ENCODE measurements around the gene RPS14.
A peak's percentile ranks its signal among the peaks of the same experiment; 100 is the strongest.

The RPS14 gene

DNA sequence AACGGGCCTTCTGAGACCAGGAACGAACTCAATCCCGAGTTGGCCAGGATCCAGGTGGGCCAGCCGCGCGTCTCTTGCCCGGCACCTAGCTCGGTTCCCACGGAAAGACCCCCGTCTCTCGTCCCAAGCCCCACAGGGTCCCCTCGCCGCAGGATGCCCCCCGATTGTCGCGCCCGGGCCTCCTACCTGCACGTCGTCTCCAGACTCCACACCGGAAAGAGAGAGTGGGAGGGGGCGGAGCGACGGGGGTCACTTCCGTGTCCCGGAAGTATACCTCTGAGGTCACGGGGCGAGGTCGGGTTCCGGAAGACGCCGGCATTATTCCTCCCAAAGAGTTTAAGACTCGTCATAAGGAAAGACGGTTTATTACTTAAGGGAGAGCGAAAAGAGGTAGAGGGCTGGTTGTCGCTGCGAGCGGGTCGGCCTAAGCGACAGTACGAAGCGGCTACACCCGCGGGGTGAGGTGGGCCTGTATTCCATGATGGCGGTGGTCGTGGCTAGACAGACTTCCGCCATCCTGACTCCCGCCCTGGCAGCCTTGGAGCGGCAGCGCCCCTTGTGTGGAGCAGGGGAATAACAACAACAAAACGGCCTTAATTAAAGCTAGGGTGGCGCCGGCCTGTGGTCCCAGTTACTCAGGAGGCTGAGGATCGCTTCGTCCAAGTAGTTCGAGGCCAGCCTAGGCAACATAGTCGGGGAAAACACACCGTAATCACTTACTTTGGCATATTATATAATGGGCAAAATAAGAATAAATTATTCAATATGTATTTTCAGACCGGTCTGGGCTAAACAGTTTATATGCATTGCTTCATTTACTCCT lies at the start of gene RPS14:
Gene RPS14 (minus strand): TSS at position 223 of the 823 bp plus-strand sequence. CDS start 2,006 bp downstream, outside the sequence.
- peak; percentile 98 for DNase-seq

DNA sequence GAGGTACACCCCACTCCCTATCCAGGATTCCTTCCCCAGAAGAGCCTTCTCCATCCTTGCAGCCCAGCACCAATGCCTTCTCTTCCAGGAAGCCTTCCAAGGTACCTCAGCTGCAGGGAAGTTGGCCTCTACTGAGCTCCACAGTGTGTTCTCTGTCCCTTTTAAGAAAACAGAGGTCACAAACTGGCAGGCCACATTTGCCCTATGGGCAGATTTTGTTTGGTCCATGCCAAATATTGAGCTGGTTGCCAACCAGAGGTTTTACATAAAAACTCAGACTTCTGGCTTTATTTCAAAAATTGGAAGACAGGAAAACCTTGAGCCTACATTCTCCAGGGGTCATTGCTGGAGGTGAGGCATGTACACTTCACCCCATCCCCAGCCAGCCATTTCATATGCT lies 49.4 kb upstream of the RPS14 start:
- no peak for DNase-seq

DNA sequence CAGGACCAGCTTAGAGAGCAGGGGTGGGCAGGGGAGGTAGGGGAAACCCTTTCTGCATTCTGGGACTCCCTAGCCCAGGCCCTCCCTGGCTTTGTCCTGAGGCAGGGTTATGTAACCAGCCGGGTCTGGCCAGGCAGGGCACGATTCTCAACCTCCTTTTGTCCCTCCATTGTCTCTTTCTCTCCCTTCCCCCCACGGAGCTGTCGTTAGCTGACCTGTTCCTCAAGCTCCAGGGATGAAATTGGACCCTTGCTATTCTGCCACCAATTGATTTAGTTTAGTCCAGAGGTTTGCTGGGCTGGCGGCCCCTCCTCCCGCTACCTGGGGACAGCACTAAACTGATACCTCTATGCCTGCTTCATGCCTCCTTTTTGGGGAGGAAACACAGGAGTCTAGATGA lies 49.0 kb upstream of the RPS14 start:
- DNase-seq: no peak

DNA sequence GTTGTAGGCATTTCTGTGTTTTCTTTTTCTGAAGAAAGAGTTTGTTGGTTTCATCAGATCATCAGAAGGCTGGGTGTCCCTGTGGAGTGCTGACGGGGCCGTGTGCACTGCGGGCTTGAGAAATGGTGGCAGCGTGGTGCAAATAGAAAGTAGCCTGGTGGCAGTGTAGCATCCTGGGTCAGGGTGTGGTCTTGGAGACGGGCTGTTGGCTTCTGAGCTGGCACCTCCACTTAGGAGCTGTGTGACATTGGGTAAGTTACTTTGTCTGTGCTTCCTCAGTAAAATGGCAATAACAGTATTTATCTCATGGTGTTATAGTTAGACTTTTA lies 48.4 kb upstream of the RPS14 start:
- DNase-seq: no peak

DNA sequence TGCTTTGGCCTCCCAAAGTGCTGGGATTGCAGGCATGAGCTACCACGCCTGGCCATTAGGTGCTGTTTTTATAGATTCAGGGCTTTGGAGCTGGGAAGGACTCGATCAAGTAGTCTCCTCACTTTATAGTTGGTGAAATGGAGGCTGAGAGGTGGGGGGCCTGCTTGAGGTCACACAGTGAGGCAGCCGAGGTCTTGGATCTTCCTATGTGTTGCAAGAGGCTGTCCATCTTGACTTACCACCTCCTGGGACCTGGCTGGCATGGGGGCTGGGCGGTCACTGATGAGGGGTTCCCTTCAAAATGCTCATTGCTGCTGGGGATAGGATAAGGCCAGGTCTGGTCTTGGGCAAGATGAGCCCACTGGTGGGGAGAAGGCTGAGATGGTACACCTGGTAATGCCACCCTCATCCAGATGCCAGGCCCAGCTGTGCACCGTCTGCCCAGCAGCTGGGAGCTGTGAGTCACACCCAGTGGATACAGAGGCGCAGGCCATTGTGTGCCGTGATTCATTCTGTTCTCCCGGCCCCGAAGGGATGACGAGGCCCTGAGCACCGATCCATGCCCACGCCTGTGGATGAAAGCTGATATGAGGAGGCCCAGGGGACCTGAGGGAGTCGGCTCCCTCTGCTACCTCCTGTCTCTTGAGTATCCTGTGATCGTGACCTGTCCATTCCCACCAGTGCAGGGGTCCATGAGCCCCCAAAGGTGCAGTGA lies 47.9 kb upstream of the RPS14 start:
- peak; percentile 97 for DNase-seq

DNA sequence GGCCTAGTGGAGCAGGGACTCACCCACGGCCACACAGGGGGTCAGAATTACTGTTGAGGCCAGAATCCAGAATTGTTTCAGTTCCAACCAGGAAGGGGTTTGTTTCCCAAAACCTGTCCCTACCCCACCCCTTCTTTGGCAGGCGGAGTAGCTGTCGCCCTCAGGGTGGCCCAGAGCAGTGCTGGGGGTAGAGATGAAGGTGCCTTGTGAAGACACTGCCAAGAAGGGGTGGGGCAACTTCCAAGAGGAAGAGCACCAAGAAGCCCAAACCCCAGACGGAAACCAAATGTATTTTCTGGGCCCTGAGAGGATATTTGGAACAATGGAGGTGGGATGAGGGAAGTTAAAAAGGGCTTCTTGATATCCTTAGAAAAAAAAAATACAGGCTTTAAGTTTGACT lies 47.0 kb upstream of the RPS14 start:
- no peak for DNase-seq

DNA sequence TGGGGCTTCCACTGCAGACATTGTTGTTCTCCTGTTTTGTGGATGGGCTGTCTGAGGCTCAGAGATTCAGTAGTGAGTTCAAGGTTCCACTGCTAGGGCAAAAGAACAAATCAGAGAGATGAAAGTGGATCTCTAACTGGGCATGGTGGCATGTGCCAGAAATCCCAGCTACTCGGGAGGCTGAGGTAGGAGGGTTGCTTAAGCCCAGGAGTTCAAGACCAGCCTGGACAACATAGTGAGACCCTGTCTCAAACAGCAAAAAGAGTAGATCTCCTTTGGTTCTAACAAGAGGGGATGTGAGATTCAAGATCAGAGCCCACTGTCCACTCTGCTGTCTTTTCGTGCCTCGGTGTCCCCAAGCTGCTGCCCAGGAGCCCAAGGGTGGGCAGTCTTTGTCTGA lies 46.6 kb upstream of the RPS14 start:
- no peak for DNase-seq

DNA sequence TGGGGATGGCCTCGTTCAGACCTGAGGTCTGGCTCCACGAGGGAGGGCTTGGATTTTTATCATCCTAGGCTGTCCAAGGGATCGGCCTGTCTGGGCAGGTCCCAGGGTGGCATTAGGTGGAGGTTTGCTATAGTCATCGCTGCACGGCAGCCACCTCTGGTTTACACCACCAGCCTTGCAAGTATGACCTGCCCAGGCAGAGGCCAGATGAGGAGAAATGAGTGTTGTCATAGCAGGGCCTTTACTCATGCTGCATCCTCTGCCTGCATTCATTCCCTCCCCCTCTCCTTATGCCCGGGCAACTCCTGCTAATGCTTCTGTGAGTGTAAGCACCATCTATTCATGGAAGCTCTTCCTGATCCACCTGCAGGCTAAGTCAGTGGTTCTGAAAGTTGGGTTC lies 43.1 kb upstream of the RPS14 start:
- DNase-seq: no peak

DNA sequence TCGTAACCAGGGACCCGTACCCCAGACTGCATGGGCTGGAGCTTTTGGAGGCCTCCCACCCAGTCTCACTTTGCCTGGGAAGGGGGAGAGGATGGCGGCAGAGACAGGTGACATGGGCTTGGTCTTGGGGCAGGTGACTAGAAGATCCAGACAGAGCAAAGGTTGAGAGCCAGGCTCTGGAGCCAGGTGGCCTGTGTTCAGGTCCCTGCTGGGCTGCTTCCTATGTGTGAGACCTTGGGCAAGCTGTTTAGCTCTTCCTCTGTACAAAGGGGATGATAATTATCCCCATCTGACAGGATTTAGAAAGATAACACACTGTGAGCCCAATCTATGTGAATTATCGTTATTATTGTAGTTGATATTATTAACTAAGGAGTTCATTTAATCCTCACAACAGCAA lies 42.3 kb upstream of the RPS14 start:
- no peak for DNase-seq

DNA sequence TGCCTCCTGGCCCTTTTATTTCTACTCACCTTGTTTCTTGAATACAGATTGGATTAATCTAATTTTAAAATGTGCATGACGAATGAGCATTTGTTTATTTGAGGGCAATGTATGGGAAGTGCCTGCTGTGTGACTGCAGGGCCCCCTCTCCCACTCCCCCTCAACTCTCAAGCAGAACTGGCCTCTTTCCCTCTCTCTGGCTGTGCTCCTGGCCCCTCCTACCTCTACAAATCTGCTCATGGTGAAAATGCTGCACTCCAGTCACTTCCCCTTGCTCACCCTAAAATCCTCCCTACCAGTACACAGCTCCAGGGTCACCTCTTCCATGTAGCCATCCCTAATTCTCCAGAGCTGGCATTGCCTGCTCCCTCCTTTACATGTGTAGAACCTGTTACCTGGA lies 41.2 kb upstream of the RPS14 start:
- no peak for DNase-seq

DNA sequence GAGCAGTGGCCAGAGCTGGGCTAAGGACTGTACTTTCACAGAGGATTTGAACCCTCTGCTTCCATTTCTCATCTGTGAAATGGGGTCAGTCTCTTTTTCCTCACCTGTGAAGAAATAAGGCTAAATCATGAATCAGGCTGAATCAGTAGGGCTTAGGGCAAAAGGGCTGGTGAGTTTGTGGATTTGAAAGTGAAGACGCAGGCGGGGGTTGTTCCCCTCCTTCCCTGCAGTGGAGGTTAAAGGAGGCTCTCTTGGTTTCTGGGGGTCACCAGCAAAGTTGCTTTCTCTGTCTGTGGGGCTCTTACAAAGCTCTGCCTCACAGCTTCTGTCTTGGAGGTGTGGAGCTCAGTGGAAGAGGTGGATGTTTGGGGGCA lies 40.7 kb upstream of the RPS14 start:
- DNase-seq: no peak

DNA sequence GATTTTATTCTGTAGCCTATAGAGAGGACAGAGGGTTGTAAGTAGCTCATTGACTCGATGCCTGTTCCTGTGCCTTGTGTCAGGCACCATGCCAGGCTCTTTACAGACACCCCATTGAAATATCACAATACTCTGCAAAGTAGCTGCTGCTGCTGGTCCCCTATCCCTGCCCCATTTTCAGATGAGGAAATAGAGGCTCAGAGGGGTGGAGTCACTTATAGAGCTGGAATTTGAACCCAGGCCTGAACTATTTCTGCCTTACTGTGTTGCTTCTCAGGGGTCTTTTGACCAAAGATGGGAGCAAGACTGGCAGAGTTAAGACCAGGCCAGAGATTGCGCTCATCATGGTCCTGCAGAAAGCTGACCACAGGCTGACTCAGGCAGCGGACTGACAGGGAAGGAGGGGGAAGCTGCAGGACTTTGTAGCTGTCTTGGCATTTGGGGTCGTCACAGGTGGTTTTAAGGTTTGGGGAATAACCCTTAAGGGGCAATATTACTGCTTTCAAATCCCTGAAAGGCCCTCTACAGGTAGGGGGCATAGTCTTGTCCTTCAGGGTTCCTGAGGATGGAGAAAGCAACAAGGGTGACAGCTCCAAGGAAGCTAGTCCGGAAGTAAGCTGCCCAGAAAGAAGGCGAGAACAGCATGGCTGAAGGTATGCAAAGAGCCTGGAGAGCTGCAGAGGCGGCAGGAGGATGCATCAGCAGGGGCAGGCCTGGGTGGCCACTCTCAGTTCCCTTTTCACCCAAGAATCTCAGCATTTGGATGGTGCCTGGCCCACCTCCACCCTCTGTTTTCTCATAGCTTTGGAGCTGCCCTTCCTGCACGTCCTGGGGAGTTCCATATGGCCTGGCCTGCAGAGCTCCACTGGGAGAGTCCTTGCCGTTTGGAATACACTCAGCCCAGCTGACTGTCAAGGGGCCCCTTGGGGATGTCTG lies 40.1 kb upstream of the RPS14 start:
- DNase-seq: no peak

DNA sequence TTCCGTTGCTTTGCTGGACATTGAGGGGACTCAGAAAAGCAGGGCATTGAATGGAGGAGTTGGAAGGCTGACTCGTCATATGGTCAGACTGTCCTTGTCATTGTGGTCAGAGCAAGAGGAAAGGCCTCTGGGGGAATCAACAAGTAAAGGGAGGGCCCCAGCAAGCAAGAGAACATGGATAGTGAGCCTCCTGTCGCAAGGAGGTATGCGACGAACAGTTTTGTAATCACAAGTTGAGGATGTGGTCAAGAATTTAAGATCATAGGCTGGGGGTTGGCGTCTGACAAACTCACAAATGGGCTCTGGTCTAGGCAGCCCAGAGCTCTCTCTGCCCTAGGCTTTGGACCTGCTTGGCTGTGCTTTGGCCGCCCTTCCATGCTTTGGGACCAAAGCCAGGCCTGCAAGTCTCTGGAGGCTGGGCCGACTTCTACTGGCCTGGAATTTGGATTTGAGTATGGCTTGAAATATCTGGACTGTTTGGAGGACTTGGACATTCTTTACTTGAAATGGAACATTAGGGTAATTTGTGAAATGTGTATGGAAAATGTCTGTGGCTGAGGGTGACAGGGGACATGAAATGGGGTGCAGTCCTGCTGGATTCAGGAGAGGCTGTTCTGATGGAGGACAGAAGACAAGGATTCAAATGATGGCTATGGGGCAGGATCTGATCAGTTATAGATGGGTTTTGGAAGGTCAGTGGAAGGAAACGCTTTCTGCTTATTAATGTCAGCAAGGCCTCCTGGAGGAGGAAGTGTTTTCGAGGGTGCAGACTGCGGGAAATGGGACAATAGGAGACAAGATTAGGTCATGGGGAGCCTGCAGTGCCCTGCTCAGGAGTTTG lies 39.2 kb upstream of the RPS14 start:
- no peak for DNase-seq

DNA sequence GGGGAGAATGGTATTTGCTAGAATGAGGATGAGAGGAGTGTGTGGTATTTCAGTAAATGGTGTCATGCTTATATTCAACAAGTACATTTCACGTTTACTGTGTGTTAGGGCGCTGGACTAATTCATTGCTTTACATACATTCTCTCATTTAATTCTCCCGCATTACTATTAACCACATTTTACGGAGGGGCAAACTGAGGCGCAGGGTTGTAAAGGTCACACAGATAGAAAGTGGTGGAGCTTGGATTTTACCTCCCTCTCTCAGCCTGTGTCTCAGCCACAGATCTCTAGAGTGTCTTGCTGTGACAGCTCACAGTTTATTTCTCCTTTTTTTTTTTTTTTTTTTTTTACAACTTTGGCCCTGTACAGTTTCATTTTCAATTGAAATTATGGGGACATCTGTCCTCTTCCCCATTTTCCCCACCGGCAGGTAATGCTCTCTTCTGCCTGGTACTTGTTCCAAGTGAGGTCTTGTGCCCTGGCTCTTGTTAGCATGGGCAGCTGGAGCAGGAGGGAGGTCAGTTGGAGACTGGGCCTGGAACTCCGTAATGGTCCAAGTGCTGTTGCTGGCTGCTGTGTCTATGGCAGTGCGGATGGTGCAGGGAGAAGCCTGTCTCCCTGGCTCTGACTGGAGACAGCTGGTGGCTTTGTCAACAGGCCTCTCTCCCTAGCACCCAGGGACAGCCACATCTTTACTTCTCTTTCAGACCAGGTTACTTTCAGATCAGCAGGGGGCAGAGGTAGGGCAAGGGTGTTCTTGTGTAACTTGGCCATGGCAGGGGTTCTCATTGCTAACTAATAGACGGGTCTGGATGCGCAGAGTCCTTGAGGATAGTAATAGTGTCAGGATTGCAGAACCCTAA lies 37.9 kb upstream of the RPS14 start:
- peak; percentile 86 for DNase-seq

DNA sequence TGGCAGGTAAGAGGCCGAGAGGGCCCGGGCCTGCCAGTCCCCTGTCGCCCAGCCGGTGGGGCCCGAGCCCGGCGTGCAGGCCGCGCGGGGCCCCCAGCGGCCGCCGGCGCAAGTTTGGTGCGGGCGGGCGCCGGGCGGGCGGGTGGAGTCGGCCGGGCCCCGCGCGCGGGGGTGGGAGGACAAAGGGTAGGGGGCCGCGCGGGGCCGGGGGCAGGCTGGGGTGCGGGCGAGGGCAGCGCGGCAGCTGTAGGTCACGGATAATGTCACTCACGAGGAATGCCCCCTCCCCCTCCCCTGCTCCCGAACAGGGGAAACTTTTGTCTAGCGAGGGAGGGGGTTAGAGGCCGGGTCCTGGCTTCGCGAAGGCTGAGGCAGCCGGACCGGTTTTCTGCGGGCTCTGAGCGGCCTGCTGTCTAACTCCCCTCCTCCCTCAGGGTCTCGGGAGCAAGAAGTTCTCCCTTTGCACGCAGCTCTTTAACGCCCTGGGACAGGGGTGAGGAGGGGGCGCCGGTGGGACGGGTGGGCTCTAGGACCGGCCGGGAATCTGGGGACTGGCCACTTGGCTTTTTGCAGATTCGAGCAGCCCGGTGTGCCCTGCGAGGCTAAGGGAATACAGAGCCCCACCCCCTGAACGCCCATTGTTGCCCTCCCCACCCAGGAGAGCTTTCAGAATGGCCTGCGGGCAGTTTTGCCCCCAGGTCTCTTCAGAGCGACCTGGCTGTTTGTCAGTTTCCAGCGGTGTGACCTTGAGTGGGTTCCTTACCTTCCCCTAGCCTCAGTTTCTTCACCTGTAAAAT lies 37.1 kb upstream of the RPS14 start:
- peak; percentile 91 for DNase-seq

DNA sequence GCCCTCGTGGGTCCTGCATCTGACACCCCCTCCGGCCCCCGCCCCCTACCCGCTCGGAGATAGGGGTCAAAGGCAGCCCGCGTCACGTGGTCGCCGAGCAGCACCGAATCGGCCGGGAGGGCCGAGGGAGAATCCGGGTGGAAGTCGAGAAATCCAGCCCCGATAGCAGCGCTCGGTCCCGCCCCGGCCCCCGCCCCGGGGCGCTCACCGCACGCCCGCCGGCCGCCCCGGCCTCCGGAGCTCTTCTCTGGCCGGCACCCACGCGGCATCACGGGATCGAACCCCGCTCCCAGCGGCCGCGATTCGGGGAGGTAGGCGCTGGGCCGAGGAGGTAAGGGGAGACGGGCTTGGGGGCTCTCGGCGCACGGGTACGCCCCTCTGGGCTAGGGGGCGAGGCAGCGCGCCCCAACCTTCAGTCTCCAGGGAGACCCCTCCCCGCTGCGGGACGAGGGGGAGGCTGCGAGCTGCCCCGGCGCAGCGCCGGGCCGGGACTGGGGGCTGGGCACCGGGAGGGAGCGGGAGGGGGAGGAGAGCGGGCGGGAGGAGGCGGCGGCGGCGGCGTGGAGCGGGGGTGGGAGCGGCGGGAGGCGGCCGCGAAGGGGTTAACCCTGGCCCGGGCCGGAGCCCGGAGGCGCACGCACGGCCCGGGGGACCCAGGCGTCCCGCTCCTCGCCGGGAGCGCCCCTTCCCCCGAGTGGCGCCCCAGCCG lies 36.3 kb upstream of the RPS14 start:
- peak; percentile 81 for DNase-seq

DNA sequence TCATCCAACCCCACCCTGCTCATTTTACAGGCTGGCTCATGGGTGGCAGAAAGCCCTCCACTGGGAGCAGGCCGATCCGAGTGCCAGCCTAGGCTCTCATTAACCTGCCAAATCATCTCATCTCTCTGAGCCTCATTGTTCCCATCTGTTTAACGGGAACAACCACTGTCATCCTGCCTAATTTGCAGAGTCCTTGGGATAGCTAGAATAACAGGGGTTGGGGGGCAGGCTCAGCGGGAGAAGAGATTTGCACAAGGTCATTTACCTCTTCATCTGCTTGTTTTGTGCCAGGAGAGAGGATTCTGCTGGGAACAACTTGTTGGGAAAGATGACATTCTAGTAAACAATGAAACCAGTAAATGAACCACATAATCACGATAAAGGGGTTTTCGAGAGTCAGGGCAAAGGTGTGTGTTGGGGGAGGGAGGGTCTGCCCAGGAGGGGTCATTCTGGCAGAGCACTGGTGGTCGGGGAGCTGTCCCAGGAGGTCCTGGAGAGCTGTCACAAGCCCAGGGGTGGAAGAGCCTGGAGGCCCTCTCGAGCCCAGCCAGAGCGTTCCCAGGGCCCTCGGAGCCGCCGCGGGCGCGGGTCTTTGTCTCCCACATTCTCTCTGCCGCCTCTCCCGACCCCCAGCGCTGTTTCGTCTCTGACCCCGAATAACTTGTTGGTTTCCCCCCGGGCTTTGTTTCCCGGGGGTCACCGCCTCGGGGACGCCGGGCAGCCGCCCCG lies 35.6 kb upstream of the RPS14 start:
- DNase-seq: peak; percentile 66

DNA sequence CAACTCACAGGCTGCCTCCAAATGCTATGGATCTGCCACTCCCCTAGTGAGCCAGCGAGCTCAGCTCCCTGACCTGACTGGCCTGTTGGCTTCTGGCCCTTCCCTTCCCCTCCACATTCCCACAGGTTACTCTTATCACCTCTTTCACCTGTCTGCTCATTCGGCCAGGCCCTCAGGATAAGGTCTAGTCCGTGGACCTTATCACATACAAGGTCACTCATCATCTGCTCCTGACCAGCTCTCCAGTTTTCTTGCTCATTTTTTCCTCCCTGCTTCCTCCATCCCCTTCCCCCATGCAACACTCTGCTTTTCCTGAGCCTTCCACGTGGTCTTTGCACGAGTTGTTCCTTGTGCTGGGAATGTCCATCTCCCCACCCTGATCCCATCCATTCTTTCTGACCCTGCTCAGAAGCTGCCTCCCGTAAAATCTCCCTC lies 32.5 kb upstream of the RPS14 start:
- no peak for DNase-seq

DNA sequence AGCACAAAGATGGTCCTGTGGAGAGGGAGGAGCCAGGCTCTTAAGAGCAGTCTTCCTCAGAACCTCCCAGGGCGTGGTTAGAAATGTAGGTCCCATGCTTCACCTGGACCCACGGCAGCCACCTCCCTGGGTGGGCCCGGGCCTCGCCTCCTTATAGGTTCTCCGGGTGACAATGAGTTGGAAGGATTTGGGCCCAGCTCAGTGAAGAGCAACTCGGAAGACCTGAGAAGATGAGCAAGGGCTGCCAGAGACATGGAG lies 32.1 kb upstream of the RPS14 start:
- no peak for DNase-seq

DNA sequence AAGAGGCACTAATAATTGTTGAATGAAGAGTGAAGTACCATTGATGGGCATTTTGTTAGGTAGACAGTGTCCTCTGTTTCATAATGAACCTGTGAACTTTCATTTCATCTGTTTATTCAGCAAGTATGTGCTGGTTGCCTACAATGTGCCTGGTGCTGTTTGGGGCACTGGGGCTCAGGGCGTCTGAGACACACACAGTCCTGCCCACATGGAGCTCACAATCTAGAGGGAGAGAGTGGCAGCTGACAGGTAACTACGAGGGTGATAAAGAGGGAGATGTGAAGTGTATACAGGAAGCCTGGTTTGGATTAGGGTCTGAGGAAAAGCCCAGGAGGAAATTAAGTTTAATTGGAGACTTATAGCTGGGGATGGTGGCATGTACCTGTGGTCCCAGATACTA lies 29.9 kb upstream of the RPS14 start:
- no peak for DNase-seq

All from DMS53 (cell line).